ENCODE results near the gene FAM53B.
"Not testable (repeated sequence)": the region's sequence is repeated elsewhere in the genome, so short reads cannot be mapped to it uniquely, and the experiment has no call there.

Gene FAM53B

GRCh38 chr10:124626759-124627380, 117.3 kb downstream of the FAM53B start:
- DNase-seq (ENCODE audit: low spot score) = no peak

- DNase-seq (ENCODE audit: low spot score) = no peak
Observed at GRCh38 chr10:124625831-124626238, 118.3 kb downstream of the FAM53B start.

GRCh38 chr10:124624895-124625294, 119.3 kb downstream of the FAM53B start:
- no peak for DNase-seq (ENCODE audit: low spot score)

DNA sequence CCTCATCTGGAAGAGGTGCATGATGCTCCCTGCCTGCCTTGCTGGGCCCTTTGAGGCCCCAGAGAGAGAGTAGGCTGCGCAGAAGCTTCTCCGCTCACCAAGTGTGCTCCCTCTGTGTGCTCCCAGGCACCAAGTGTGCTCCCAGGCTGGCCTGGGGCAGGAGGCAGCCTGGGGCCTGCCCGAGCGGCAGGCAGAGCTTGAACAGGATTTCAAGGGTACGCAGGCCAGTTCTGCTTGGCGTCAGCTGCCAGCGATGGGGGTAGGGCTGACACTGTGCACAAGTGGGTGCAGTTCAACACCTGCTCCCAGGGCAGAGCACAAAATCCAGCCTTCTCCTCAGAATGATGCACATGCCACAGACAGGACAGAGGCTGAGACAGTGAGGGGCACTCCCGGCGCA, 119.7 kb downstream of the FAM53B start:
- DNase-seq (ENCODE audit: low spot score) = no peak

- no peak for DNase-seq (ENCODE audit: low spot score)
Observed at GRCh38 chr10:124624006-124624405, 120.2 kb downstream of the FAM53B start.

- DNase-seq (ENCODE audit: low spot score) = no peak
Observed at GRCh38 chr10:124622866-124623536, 121.2 kb downstream of the FAM53B start.

GRCh38 chr10:124622158-124622557, 122.0 kb downstream of the FAM53B start:
- DNase-seq (ENCODE audit: low spot score) = no peak

GRCh38 chr10:124621637-124622036, 122.5 kb downstream of the FAM53B start:
- DNase-seq (ENCODE audit: low spot score) = no peak

DNA sequence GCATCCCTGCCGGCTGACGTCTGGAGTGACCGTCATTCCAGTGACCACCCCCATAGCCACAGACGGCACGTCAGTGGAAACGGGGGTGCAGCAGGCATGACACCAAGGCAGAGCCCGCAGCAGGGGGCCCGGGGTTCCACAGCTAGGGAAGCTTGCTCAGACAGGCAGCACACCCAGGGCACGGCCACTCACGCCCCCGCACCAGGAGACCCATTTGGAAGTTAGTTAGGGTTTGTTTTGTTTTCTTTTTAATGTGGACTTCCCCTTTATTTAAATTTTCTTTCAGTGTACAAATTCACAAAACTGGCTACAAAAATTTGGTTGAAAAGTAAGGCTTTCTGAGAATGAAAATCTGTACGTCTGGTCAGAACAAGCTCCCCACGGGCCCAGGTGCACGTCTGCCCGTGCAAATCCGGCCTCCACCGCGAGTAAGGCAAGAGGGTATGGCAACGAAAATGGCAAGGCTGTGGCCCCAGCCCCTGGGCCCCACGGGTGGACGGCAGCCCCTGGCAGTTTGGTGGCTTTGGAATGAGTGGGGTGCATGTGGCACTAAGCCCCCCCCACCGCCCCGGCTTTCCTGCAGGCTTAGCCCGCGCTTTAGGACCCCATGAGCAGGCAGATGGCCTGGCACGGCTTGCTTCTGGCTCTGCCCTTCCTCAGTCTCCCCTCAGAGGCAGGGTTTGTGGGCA, 124.2 kb downstream of the FAM53B start:
- no peak for DNase-seq (ENCODE audit: low spot score)

GRCh38 chr10:124619195-124619594, 125.0 kb downstream of the FAM53B start:
- DNase-seq (ENCODE audit: low spot score) = no peak

GRCh38 chr10:124618470-124619073, 125.6 kb downstream of the FAM53B start:
- DNase-seq (ENCODE audit: low spot score) = no peak

DNA sequence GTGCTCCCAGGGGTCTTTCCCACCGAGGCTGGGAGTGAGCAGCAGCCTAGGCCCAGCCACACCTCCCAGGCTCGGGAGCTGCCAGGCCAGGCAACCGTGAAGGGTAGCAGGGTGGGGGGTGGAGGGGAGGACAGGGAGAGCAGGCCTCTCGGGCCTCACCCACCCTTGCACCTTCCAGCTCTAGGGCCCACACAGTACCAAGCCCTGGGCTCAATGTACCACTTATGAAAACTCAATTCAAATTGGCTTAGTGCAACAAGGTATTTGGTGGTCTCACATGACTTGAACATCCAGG, 127.4 kb downstream of the FAM53B start:
- DNase-seq (ENCODE audit: low spot score) = no peak

GRCh38 chr10:124616040-124616835, 127.9 kb downstream of the FAM53B start:
- DNase-seq (ENCODE audit: low spot score) = no peak

DNA sequence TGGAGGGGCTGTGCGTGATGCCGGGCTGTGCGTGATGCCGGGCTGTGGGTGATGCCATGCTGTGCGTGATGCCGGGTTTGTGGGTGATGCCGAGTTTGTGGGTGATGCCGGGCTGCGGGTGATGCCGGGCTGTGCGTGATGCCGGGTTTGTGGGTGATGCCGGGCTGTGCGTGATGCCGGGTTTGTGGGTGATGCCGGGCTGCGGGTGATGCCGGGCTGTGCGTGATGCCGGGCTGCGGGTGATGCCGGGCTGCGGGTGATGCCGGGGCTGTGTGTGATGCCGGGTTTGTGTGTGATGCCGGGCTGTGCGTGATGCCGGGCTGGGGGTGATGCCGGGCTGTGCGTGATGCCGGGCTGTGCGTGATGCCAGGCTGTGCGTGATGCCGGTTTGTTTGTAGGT, 128.9 kb downstream of the FAM53B start:
- DNase-seq (ENCODE audit: low spot score) = no peak

- DNase-seq (ENCODE audit: low spot score) = no peak
Observed at GRCh38 chr10:124614003-124614659, 130.0 kb downstream of the FAM53B start.

DNA sequence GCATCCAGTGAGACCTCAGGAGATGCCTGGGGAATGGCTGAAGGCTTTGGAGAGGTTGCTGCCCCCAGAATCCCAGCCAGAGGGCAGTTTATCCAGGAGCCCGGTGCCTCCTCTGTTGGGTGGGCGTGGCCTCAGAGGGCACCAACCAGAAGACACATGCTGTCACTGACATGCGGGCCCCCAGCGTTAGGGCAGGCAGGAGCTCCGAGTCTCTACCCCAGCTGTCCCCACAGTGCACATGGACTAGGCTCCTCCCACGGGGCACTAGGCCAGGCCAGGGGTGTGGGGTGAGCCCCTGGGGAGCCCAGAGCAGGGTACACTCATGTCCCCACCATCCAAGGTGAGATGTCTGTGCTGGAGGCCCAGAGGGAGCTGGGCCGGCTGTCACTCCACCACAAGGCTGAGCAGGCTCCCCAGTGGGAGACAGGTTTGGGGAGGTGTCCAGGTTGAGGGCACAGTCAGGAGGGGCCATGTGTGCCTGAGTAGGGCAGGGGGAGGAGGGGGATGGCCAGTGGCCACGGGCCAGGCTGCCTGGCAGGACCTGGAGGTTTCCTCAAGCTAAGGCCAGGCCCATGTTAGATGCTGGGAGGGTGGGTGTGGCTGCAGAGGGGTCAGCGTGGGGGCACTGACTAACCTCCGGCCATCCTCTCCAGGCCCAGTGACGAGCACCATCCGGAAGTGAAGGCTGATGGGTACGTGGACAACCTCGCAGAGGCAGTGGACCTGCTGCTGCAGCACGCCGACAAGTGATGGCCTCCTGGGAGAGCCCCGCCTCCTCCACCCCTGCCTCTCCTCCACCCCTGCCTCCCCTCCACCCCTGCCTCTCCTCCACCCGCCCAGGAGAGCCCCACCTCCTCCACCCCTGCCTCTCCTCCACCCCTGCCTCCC, 131.3 kb downstream of the FAM53B start:
- DNase-seq (ENCODE audit: low spot score) = no peak

DNA sequence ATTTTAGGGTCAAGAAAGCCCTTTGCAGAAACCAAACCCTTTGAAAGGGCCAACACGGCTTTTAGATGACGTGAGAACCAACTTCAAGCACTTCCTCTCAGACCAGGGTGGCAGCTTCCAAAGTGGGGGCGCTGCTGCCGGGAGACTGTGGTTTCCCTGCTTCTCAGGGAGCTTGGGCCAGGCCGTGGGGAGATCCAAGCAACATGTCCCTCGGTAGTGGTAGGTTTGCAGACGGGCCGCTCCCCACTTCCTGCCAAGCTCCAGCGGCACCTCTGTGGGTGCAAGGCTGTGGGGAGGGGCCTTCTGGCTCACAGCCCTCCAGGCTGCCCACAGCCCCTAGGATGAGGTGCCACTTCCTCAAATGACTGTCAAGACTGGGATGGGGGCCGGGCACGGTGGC, 132.4 kb downstream of the FAM53B start:
- no peak for DNase-seq (ENCODE audit: low spot score)

- not testable (repeated sequence) for DNase-seq (ENCODE audit: low spot score)
Observed at GRCh38 chr10:124610851-124611250, 133.3 kb downstream of the FAM53B start.

DNA sequence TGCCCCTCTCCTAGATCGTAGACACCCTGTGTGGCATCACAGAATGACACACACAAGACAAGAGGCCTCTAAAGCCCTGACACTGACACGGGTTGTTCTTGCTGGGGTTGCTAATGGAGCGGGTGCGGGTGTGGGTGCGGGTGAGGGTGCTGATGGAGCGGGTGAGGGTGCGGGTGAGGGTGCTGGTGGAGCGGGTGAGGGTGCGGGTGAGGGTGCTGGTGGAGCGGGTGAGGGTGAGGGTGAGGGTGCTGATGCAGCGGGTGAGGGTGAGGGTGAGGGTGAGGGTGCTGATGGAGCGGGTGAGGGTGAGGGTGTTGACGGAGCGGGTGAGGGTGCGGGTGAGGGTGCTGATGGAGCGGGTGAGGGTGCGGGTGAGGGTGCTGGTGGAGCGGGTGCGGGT, 134.0 kb downstream of the FAM53B start:
- not testable (repeated sequence) for DNase-seq (ENCODE audit: low spot score)

DNA sequence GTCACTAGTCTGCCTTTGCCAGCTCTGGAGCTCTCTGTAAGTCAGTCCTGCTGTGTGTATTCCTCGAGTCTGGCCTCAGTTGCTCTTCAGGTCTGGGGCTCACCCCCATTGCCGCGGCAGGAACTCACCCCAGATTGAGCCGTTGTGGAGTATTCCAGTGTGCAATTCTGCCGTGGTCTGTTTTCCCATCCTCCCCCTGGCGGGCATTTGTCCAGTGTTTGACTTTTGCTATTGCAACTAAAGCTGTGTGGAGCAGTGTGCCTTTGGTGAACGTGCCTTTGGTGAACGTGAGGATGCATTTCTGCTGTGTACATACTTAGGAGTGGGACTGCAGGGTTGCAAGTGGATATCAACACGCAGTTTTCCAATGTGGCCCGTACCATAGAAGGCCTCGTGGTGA, 134.5 kb downstream of the FAM53B start:
- no peak for DNase-seq (ENCODE audit: low spot score)
